Measurements from ENCODE around the gene SMIM10.

- no peak for TF ChIP-seq CTCF (conservative IDR thresholded peaks at IDR 0.05; ENCODE audit: low read length)
- TF ChIP-seq EZH2phosphoT487 (IDR thresholded peaks at IDR 0.05; ENCODE audit: borderline replicate concordance): no peak
Measured at GRCh38 chrX:134971926-134972325, 18.9 kb upstream of the SMIM10 start.

Data from Loucy (cell line).